ENCODE results near the gene SNRPB2. TPM values are rescaled to one million over a fixed set of nuclear protein-coding genes. Genes with fewer than 3 reads are reported as not detected.

Gene SNRPB2
- total and polyA plus RNA-seq, 2 donors (not counting 3 experiments of a cell fraction or from before 2014, with no cell fraction given) = 43.7 to 76.0 TPM

DNA sequence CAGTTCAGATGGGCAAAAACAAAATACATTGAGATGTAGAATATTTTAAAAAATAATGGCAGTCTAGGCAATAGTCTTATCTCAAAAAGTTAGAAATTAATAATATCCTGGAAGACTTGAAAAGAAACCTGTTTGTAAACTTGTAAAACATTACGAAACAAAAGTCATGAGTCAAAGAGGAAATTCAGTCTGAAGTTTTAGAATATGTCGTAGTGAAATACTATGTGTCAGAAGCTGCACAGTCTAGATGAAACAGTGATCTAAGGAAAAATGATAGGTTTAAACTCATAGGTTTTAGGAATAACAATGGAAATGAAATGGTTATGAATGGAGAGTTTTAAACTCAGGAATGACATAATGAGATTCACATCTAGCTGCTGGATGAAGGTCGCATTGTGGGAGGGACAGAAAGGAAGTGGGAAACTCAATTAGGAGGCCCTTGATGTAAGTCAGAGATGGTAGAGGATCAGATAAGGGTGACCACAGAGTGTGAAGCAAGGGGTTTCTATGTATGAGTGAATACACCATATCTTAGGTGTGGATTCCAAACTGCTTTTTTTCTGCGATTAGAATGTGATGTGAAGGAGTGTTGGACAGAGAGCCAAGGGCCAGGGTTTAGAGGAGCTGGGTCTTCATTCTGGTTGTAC lies 2.8 kb downstream of the SNRPB2 start:
- CTCF ChIA-PET = no interaction called here
- no peak for TF ChIP-seq JUN (IDR thresholded peaks at IDR 0.05; ENCODE audit: borderline replicate concordance, insufficient read depth, insufficient read length, low read depth)
- no peak for TF ChIP-seq EZH2 (IDR thresholded peaks at IDR 0.05; ENCODE audit: borderline replicate concordance, low read depth, low read length, severe bottlenecking)
- TF ChIP-seq, protein P1, sequence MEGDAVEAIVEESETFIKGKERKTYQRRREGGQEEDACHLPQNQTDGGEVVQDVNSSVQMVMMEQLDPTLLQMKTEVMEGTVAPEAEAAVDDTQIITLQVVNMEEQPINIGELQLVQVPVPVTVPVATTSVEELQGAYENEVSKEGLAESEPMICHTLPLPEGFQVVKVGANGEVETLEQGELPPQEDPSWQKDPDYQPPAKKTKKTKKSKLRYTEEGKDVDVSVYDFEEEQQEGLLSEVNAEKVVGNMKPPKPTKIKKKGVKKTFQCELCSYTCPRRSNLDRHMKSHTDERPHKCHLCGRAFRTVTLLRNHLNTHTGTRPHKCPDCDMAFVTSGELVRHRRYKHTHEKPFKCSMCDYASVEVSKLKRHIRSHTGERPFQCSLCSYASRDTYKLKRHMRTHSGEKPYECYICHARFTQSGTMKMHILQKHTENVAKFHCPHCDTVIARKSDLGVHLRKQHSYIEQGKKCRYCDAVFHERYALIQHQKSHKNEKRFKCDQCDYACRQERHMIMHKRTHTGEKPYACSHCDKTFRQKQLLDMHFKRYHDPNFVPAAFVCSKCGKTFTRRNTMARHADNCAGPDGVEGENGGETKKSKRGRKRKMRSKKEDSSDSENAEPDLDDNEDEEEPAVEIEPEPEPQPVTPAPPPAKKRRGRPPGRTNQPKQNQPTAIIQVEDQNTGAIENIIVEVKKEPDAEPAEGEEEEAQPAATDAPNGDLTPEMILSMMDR (IDR thresholded peaks at IDR 0.05; ENCODE audit: extremely low read depth in 1 of 2, insufficient read depth in 1 of 2, low read depth in 1 of 2, low read length in 2 of 2) = no peak
- TF ChIP-seq, protein P2, sequence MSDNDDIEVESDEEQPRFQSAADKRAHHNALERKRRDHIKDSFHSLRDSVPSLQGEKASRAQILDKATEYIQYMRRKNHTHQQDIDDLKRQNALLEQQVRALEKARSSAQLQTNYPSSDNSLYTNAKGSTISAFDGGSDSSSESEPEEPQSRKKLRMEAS (IDR thresholded peaks at IDR 0.05; ENCODE audit: insufficient read depth, insufficient read length) = no peak
- no peak for TF ChIP-seq FOS (IDR thresholded peaks at IDR 0.05; ENCODE audit: borderline replicate concordance, insufficient read depth, low read length)
- no peak for TF ChIP-seq POLR2A (IDR thresholded peaks at IDR 0.05; ENCODE audit: low read depth, low read length)
- TF ChIP-seq GATA2 (IDR thresholded peaks at IDR 0.05; ENCODE audit: insufficient read depth, insufficient read length, low read depth, low read length) = no peak
- TF ChIP-seq MYC (IDR thresholded peaks at IDR 0.05; ENCODE audit: low read depth, low read length) = no peak
- TF ChIP-seq POLR2AphosphoS5 (IDR thresholded peaks at IDR 0.05; ENCODE audit: insufficient read depth, low read depth, low read length) = no peak

More for the DNA sequence above, 2.8 kb downstream of the SNRPB2 start:
- Histone ChIP-seq H3K4me2 (ENCODE audit: insufficient read depth, low read length) (no peak overlapping the region), H3K4me3 (replicated peaks in 1 of 3; ENCODE audit: insufficient read depth in 1 of 3, low read depth in 1 of 3, low read length in 3 of 3) (no peak overlapping the region), H3K36me3 (ENCODE audit: control insufficient read depth in 2 of 2, extremely low read depth in 1 of 2, insufficient read depth in 2 of 2, low read length in 2 of 2) (peaks cover 7 to 18% of the 10 kb centered on the region in 2 experiments), H3K79me2 (ENCODE audit: control insufficient read depth, insufficient read depth, low read length) (peaks cover 36% of the 10 kb centered on the region), H2AFZ (ENCODE audit: low read depth, low read length) (no peak overlapping the region), H4K20me1 (replicated peaks; ENCODE audit: control insufficient read depth, extremely low read depth, insufficient read depth, low read length) (no peaks in the 10 kb centered on the region), H3K9me3 (replicated peaks; ENCODE audit: control insufficient read depth, insufficient read depth, low read length) (no peaks in the 10 kb centered on the region), H3K9ac (replicated peaks; ENCODE audit: extremely low read depth, insufficient read depth, low read length) (no peak overlapping the region), H3K9me1 (replicated peaks; ENCODE audit: control insufficient read depth, extremely low read depth, insufficient read depth, low read length) (no peaks in the 10 kb centered on the region), H3K4me1 (ENCODE audit: control insufficient read depth, extremely low read depth, insufficient read depth, low read length) (peaks cover 11% of the 10 kb centered on the region), H3K27me3 (ENCODE audit: control insufficient read depth in 2 of 2, insufficient read depth in 2 of 2, low read length in 2 of 2) (peaks cover under 1 to 3% of the 10 kb centered on the region in 2 experiments), H3K27ac (ENCODE audit: insufficient read depth, low read depth, low read length) (no peak overlapping the region)
- DNase-seq (ENCODE audit: low read depth, low spot score) = no peak
- dilution Hi-C loops (cut with MboI; ENCODE audit: extremely low pct_ligation_motif_present, low sequenced_read_pairs) = no loop called here
- BruUV-seq (replicated peaks) = no TSS peak
- intact Hi-C loops (cut with micrococcal nuclease) = no loop called here
- POLR2A ChIA-PET = no interaction called here
- FAIRE-seq = no peak
